Glutamatergic neuron (in vitro differentiated cells): Measurements from ENCODE around the gene FANK1. TPM values are rescaled to one million over a fixed set of nuclear protein-coding genes. Genes with fewer than 3 reads are reported as not detected.

Source experiments
- DNase-seq: peaks from one replicate; pipeline ENCODE4 v3.0.0; 2022
- H3K27ac Mint-ChIP-seq: one replicate; pipeline ENCODE4 v1.8.0; 2020; ENCODE audit warnings: mild to moderate bottlenecking, mixed read lengths, inconsistent platforms; ENCODE audit not compliant: unreplicated experiment
- H3K27me3 Mint-ChIP-seq: one replicate; pipeline ENCODE4 v1.8.0; 2020; ENCODE audit warnings: mild to moderate bottlenecking, moderate library complexity, mixed read lengths, inconsistent platforms; ENCODE audit not compliant: unreplicated experiment
- H3K36me3 Mint-ChIP-seq: one replicate; pipeline ENCODE4 v1.8.0; 2020; ENCODE audit warnings: mild to moderate bottlenecking, mixed read lengths, inconsistent platforms; ENCODE audit not compliant: unreplicated experiment
- H3K4me1 Mint-ChIP-seq: one replicate; pipeline ENCODE4 v1.8.0; 2020; ENCODE audit warnings: mild to moderate bottlenecking, low read depth, mixed read lengths, inconsistent platforms; ENCODE audit not compliant: unreplicated experiment
- H3K4me3 Mint-ChIP-seq: one replicate; pipeline ENCODE4 v1.8.0; 2020; ENCODE audit warnings: mild to moderate bottlenecking, mixed read lengths, inconsistent platforms; ENCODE audit not compliant: unreplicated experiment
- H3K9me3 Mint-ChIP-seq: one replicate; pipeline ENCODE4 v1.8.0; 2020; ENCODE audit warnings: mild to moderate bottlenecking, moderate library complexity, mixed read lengths, inconsistent platforms; ENCODE audit not compliant: unreplicated experiment
- CTCF ChIP-seq: fragments of 200-600 bp; sonication (generic); IDR thresholded peaks from one replicate; pipeline ENCODE4 v1.5.0; 2021; ENCODE audit not compliant: partially characterized antibody, unreplicated experiment
- total RNA-seq: library from RNA; stranded (reverse); fragmentation: NEBNext Ultra II Directional; extraction: Animal tissue kit (Norgen Biotek cat#: 25700); gene quantifications from one replicate; pipeline ENCODE4 v1.2.1, GENCODE V29; 2021; ENCODE audit not compliant: unreplicated experiment

FANK1 gene
- total RNA-seq, 1 donor from 2014 or later, result 0.59 TPM

- Mint-ChIP-seq H3K4me1 (peaks cover 2% of the 10 kb centered on the region), H3K4me3 (no peak overlapping the region), H3K27me3 (no peaks in the 10 kb centered on the region), H3K27ac (no peak overlapping the region), H3K9me3 (no peaks in the 10 kb centered on the region), H3K36me3 (peaks cover 3% of the 10 kb centered on the region)
- TF ChIP-seq CTCF, result no peak
- DNase-seq, result no peak
Measured at GRCh38 chr10:126017961-126018560, 121.7 kb downstream of the FANK1 start.

- no peak for DNase-seq
- TF ChIP-seq CTCF, result no peak
- no peaks in the 10 kb centered on the region for H3K9me3 Mint-ChIP-seq
- H3K4me3 Mint-ChIP-seq, result no peak overlapping the region
- H3K36me3 Mint-ChIP-seq, result peaks cover 8% of the 10 kb centered on the region
- peaks cover 2% of the 10 kb centered on the region for H3K4me1 Mint-ChIP-seq
- no peak overlapping the region for H3K27ac Mint-ChIP-seq
- no peaks in the 10 kb centered on the region for H3K27me3 Mint-ChIP-seq
Measured at GRCh38 chr10:126021833-126022500, 125.6 kb downstream of the FANK1 start.

- no peak overlapping the region for H3K27ac Mint-ChIP-seq
- no peak for TF ChIP-seq CTCF
- H3K36me3 Mint-ChIP-seq, result peaks cover 16% of the 10 kb centered on the region
- H3K9me3 Mint-ChIP-seq, result no peaks in the 10 kb centered on the region
- peaks cover 2% of the 10 kb centered on the region for H3K4me1 Mint-ChIP-seq
- H3K4me3 Mint-ChIP-seq, result no peak overlapping the region
- no peak for DNase-seq
- H3K27me3 Mint-ChIP-seq, result no peaks in the 10 kb centered on the region
Measured at GRCh38 chr10:126022841-126023240, 126.5 kb downstream of the FANK1 start.

GRCh38 chr10:126027692-126028091 is 131.3 kb downstream of the FANK1 start:
- no peak for TF ChIP-seq CTCF
- H3K9me3 Mint-ChIP-seq, result no peaks in the 10 kb centered on the region
- no peaks in the 10 kb centered on the region for H3K4me1 Mint-ChIP-seq
- peaks cover 35% of the 10 kb centered on the region for H3K36me3 Mint-ChIP-seq
- no peak overlapping the region for H3K4me3 Mint-ChIP-seq
- no peak for DNase-seq
- H3K27me3 Mint-ChIP-seq, result peaks cover 2% of the 10 kb centered on the region
- no peak overlapping the region for H3K27ac Mint-ChIP-seq

- Mint-ChIP-seq H3K4me1 (no peaks in the 10 kb centered on the region), H3K4me3 (no peak overlapping the region), H3K9me3 (no peaks in the 10 kb centered on the region), H3K27ac (no peak overlapping the region), H3K36me3 (peaks cover 47% of the 10 kb centered on the region), H3K27me3 (peaks cover 2% of the 10 kb centered on the region)
- TF ChIP-seq CTCF, result no peak
- no peak for DNase-seq
Measured at GRCh38 chr10:126029999-126030398, 133.6 kb downstream of the FANK1 start.
